HCT116 (cell line): Measurements from ENCODE around the gene HDAC8. TPM values are rescaled to one million over a fixed set of nuclear protein-coding genes. Genes with fewer than 3 reads are reported as not detected.

Source experiments
- ATAC-seq: fragments of 200-7000 bp; cut with Tn5 transposase; 2 replicates; pipeline ENCODE4 v1.9.1; 2020; ENCODE audit warnings: mild to moderate bottlenecking, moderate library complexity
- BruUV-seq: library from RNA; stranded (reverse); fragments of 400-500 nt; replicated peaks from 2 replicates; lab custom pipeline; 2021; lab: Mats Ljungman, UMichigan
- CTCF ChIA-PET: fragments of 300-600 bp; sonication (Branson Sonifier 250); formaldehyde crosslinking; loops from one replicate; lab custom pipeline; 2021; ENCODE audit warnings: antibody characterized with exemption; lab: Charles Lee
- POLR2A ChIA-PET: fragments of 300-600, 350-600 bp; sonication (Branson Sonifier 250); formaldehyde crosslinking; loops from one replicate; lab custom pipeline; 2021; ENCODE audit warnings: antibody characterized with exemption; lab: Charles Lee
- RAD21 ChIA-PET, 2 experiments: fragments of 300-600 bp; sonication (Branson Sonifier 250); formaldehyde crosslinking; loops; one replicate each; lab custom pipeline; 2023; ENCODE audit warnings: low total read pairs in 2 of 2; ENCODE audit not compliant: uncharacterized antibody in 2 of 2, unreplicated experiment in 2 of 2, low non-redundant PET in 1 of 2; lab: Charles Lee
- DNase-seq: peaks from one replicate; pipeline ENCODE4 v3.0.0-alpha.2; 2010; ENCODE audit warnings: low read depth, low spot score
- H2AFZ ChIP-seq: fragments of 200-600 bp; shearing (Covaris generic), sonication (generic); 2 replicates; pipeline ENCODE4 v1.6.1; 2017; ENCODE audit warnings: low read depth, mixed run types, mixed read lengths, antibody characterized with exemption, low read length; ENCODE audit not compliant: poor library complexity, severe bottlenecking
- H3K27ac ChIP-seq: 2 replicates; pipeline ENCODE4 v1.5.1; 2012; ENCODE audit warnings: low read depth, low read length
- H3K27me3 ChIP-seq: fragments of 200-600 bp; sonication (generic); 2 replicates; pipeline ENCODE4 v1.6.1; 2016; ENCODE audit warnings: mixed run types, low read length, mixed read lengths; ENCODE audit not compliant: insufficient read depth
- H3K36me3 ChIP-seq, 2 experiments: fragments of 200-500 bp in 1 of 2; fragments of 200-600 bp in 1 of 2; sonication (Bioruptor generic) in 1 of 2; sonication (generic) in 1 of 2; 2 replicates each; pipeline versions ENCODE4 v1.5.1 to v1.6.1; 2014 to 2016; ENCODE audit warnings: low read length in 2 of 2, inconsistent platforms in 1 of 2, mixed read lengths in 1 of 2, mixed run types in 1 of 2; ENCODE audit not compliant: insufficient read depth in 2 of 2, control insufficient read depth in 1 of 2
- H3K4me1 ChIP-seq, 2 experiments: fragments of 200-600 bp in 1 of 2; sonication (generic) in 1 of 2; 2 replicates each; pipeline versions ENCODE4 v1.5.1 to v1.6.1; 2012 to 2017; ENCODE audit warnings: low read length in 2 of 2, inconsistent platforms in 1 of 2, mild to moderate bottlenecking in 1 of 2, mixed read lengths in 1 of 2, mixed run types in 1 of 2, moderate library complexity in 1 of 2; ENCODE audit not compliant: insufficient read depth in 2 of 2, control insufficient read depth in 1 of 2
- H3K4me2 ChIP-seq: fragments of 200-600 bp; sonication (generic); 2 replicates; pipeline ENCODE4 v1.6.1; 2017; ENCODE audit warnings: mixed run types, low read length, mixed read lengths
- H3K4me3 ChIP-seq, 2 experiments: fragments of 200-600 bp in 1 of 2; sonication (generic) in 1 of 2; replicated peaks in 1 of 2; 2 replicates each; pipeline ENCODE4 v1.5.1; 2011 to 2016; ENCODE audit warnings: low read length in 2 of 2, control low read depth in 1 of 2, low read depth in 1 of 2, mild to moderate bottlenecking in 1 of 2, mixed read lengths in 1 of 2, mixed run types in 1 of 2
- H3K79me2 ChIP-seq: fragments of 200-600 bp; sonication (generic); 2 replicates; pipeline ENCODE4 v1.6.1; 2017; ENCODE audit warnings: mild to moderate bottlenecking, mixed run types, low read length, moderate library complexity, mixed read lengths; ENCODE audit not compliant: insufficient read depth
- H3K9ac ChIP-seq: fragments of 200-600 bp; sonication (generic); 2 replicates; pipeline ENCODE4 v1.6.1; 2016; ENCODE audit warnings: low read length, mixed read lengths
- H3K9me2 ChIP-seq: fragments of 200-600 bp; sonication (generic), shearing (Covaris generic); 2 replicates; pipeline ENCODE4 v1.6.1; 2017; ENCODE audit warnings: mixed run types, mild to moderate bottlenecking, moderate library complexity; ENCODE audit not compliant: insufficient read depth
- H3K9me3 ChIP-seq, 2 experiments: fragments of 200-500 bp in 1 of 2; fragments of 200-600 bp in 1 of 2; sonication (Bioruptor generic) in 1 of 2; sonication (generic) in 1 of 2; 2 replicates each; pipeline ENCODE4 v1.6.1; 2014 to 2017; ENCODE audit warnings: low read length in 2 of 2, mixed read lengths in 2 of 2, inconsistent platforms in 1 of 2, low read depth in 1 of 2, mild to moderate bottlenecking in 1 of 2, mixed run types in 1 of 2, moderate library complexity in 1 of 2; ENCODE audit not compliant: control insufficient read depth in 1 of 2, insufficient read depth in 1 of 2
- H4K20me1 ChIP-seq: fragments of 200-600 bp; sonication (generic), shearing (Covaris generic); 2 replicates; pipeline ENCODE4 v1.6.1; 2017; ENCODE audit warnings: mixed run types, mild to moderate bottlenecking, moderate library complexity; ENCODE audit not compliant: insufficient read depth
- ATF3 ChIP-seq: IDR thresholded peaks from 2 replicates; pipeline ENCODE4 v1.6.1; 2012
- CBX3 ChIP-seq: IDR thresholded peaks from 2 replicates; pipeline ENCODE4 v1.6.1; 2012; ENCODE audit warnings: low read depth
- CEBPB ChIP-seq: IDR thresholded peaks from 2 replicates; pipeline ENCODE4 v1.6.1; 2012; ENCODE audit warnings: low read depth
- EGR1 ChIP-seq: IDR thresholded peaks from 2 replicates; pipeline ENCODE4 v1.6.1; 2012; ENCODE audit warnings: low read depth
- EZH2 ChIP-seq: fragments of 200-600 bp; sonication (generic); IDR thresholded peaks from 2 replicates; pipeline ENCODE4 v1.6.1; 2017; ENCODE audit warnings: antibody characterized with exemption, mixed run types
- EZH2phosphoT487 ChIP-seq: fragments of 200-600 bp; IDR thresholded peaks from 2 replicates; pipeline ENCODE4 v1.6.1; 2018; ENCODE audit warnings: antibody characterized with exemption, borderline replicate concordance
- MAX ChIP-seq: IDR thresholded peaks from 2 replicates; pipeline ENCODE4 v1.6.1; 2012
- POLR2A ChIP-seq: IDR thresholded peaks from 2 replicates; pipeline ENCODE4 v1.7.0; 2011; ENCODE audit warnings: borderline replicate concordance; ENCODE audit not compliant: insufficient read depth, insufficient read length; ENCODE audit errors: extremely low read depth
- RAD21 ChIP-seq: IDR thresholded peaks from 2 replicates; pipeline ENCODE4 v1.6.1; 2012; ENCODE audit warnings: low read depth, mild to moderate bottlenecking
- TCF7L2 ChIP-seq: IDR thresholded peaks from 2 replicates; pipeline ENCODE4 v1.7.0; 2011; ENCODE audit warnings: borderline replicate concordance, inconsistent platforms; ENCODE audit not compliant: insufficient read depth, insufficient read length; ENCODE audit errors: extremely low read depth
- YY1 ChIP-seq: IDR thresholded peaks from 2 replicates; pipeline ENCODE4 v1.6.1; 2011; ENCODE audit warnings: low read length, low read depth, moderate library complexity, mild to moderate bottlenecking; ENCODE audit not compliant: insufficient replicate concordance; ENCODE audit errors: extremely low read depth
- ZNF274 ChIP-seq: fragments of 200-500 bp; sonication (Bioruptor generic); IDR thresholded peaks from 2 replicates; pipeline ENCODE4 v1.6.1; 2014; ENCODE audit warnings: mild to moderate bottlenecking, low read depth, low read length, inconsistent platforms
- intact Hi-C: fragments of 100-400 bp; cut with micrococcal nuclease; formaldehyde crosslinking; loops from 2 replicates; pipeline ENCODE4 v1.10.0; 2022
- total RNA-seq: library from RNA; stranded (reverse); gene quantifications from one replicate; pipeline ENCODE4 v1.2.1, GENCODE V29; 2021; ENCODE audit not compliant: unreplicated experiment

HDAC8 gene
- total RNA-seq, 1 experiment from 2014 or later = 24.1 TPM

- no peak for DNase-seq
- POLR2A ChIA-PET = no interaction called here
- TF ChIP-seq CBX3 (no peak), CEBPB (no peak), RAD21 (no peak), EZH2 (no peak), EGR1 (no peak), YY1 (no peak), MAX (no peak), ATF3 (no peak), EZH2phosphoT487 (no peak), ZNF274 (no peak), TCF7L2 (no peak), POLR2A (no peak)
These were observed 97.3 kb downstream of the HDAC8 start for GRCh38 chrX:72475338-72475737.

More at GRCh38 chrX:72475338-72475737, 97.3 kb downstream of the HDAC8 start:
- BruUV-seq = no TSS peak
- RAD21 ChIA-PET = no interaction called here
- Histone ChIP-seq H3K36me3 (no peaks in the 10 kb centered on the region), H3K27ac (no peak overlapping the region), H3K9ac (no peak overlapping the region), H3K27me3 (no peaks in the 10 kb centered on the region), H3K4me1 (no peaks in the 10 kb centered on the region; a peak in 2 of 4 replicates), H3K9me2 (no peaks in the 10 kb centered on the region), H3K9me3 (no peaks in the 10 kb centered on the region), H3K79me2 (no peaks in the 10 kb centered on the region), H4K20me1 (no peaks in the 10 kb centered on the region), H3K4me2 (no peak overlapping the region), H3K4me3 (no peak overlapping the region), H2AFZ (no peak overlapping the region)
- CTCF ChIA-PET = no interaction called here
- no peak for ATAC-seq
- intact Hi-C loops = no loop called here
